ENCODE results near the gene KAZN. TPM values are rescaled to one million over a fixed set of nuclear protein-coding genes. Genes with fewer than 3 reads are reported as not detected.

KAZN gene
- total and polyA plus RNA-seq, 4 donors = 17.8 to 54.0 (median 38.4) TPM

- 83% methylated on average over 1 of the region's 5 CpGs for WGBS (ENCODE audit: insufficient coverage)
- Histone ChIP-seq H3K4me1 (ENCODE audit: control insufficient read depth, insufficient read depth, low read length) (peaks cover 7% of the 10 kb centered on the region), H3K36me3 (ENCODE audit: control insufficient read depth, insufficient read depth, low read length) (no peaks in the 10 kb centered on the region)
These were observed 266.6 kb downstream of the KAZN start for GRCh38 chr1:14865106-14865505.

GRCh38 chr1:14866911-14867612, 268.6 kb downstream of the KAZN start:
- no peak overlapping the region for H3K27ac ChIP-seq (ENCODE audit: low read depth, low read length)
- DNase-seq (ENCODE audit: low read depth in 4 of 6, low spot score in 6 of 6) = peak in 1 of 6 donors; percentile 29
- no peaks in the 10 kb centered on the region for H3K36me3 ChIP-seq (ENCODE audit: control insufficient read depth, insufficient read depth, low read length)
- H3K27me3 ChIP-seq (ENCODE audit: control insufficient read depth, insufficient read depth, low read length) = no peaks in the 10 kb centered on the region
- peaks cover 7% of the 10 kb centered on the region for H3K4me1 ChIP-seq (ENCODE audit: control insufficient read depth, insufficient read depth, low read length)
- 43% methylated on average over 10 of the region's 14 CpGs for WGBS (ENCODE audit: insufficient coverage)
- H3K4me3 ChIP-seq (ENCODE audit: low read depth, low read length) = no peak overlapping the region
- no peaks in the 10 kb centered on the region for H3K9me3 ChIP-seq (ENCODE audit: control insufficient read depth, insufficient read depth, low read length)

More at GRCh38 chr1:14865106-14865505, 266.6 kb downstream of the KAZN start:
- no peak for DNase-seq (ENCODE audit: low read depth in 4 of 6, low spot score in 6 of 6)
- H3K9me3 ChIP-seq (ENCODE audit: control insufficient read depth, insufficient read depth, low read length) = no peaks in the 10 kb centered on the region
- H3K27me3 ChIP-seq (ENCODE audit: control insufficient read depth, insufficient read depth, low read length) = no peaks in the 10 kb centered on the region
- H3K4me3 ChIP-seq (ENCODE audit: low read depth, low read length) = no peak overlapping the region
- H3K27ac ChIP-seq (ENCODE audit: low read depth, low read length) = no peak overlapping the region

- peak in 2 of 6 donors; percentile 42 to 84 for DNase-seq (ENCODE audit: low read depth in 4 of 6, low spot score in 6 of 6)
- WGBS (ENCODE audit: insufficient coverage) = 35% methylated on average over 4 of the region's 4 CpGs
- H3K27ac ChIP-seq (ENCODE audit: low read depth, low read length) = no peak overlapping the region
- H3K27me3 ChIP-seq (ENCODE audit: control insufficient read depth, insufficient read depth, low read length) = no peaks in the 10 kb centered on the region
- peaks cover 7% of the 10 kb centered on the region for H3K4me1 ChIP-seq (ENCODE audit: control insufficient read depth, insufficient read depth, low read length)
- no peak overlapping the region for H3K4me3 ChIP-seq (ENCODE audit: low read depth, low read length)
- no peaks in the 10 kb centered on the region for H3K9me3 ChIP-seq (ENCODE audit: control insufficient read depth, insufficient read depth, low read length)
- H3K36me3 ChIP-seq (ENCODE audit: control insufficient read depth, insufficient read depth, low read length) = no peaks in the 10 kb centered on the region
These were observed 270.7 kb downstream of the KAZN start for GRCh38 chr1:14869187-14869586.

GRCh38 chr1:14871218-14871970, 272.9 kb downstream of the KAZN start:
- no peak overlapping the region for H3K27ac ChIP-seq (ENCODE audit: low read depth, low read length)
- H3K4me1 ChIP-seq (ENCODE audit: control insufficient read depth, insufficient read depth, low read length) = peaks cover 12% of the 10 kb centered on the region
- 57% methylated on average over 2 of the region's 6 CpGs for WGBS (ENCODE audit: insufficient coverage)
- H3K36me3 ChIP-seq (ENCODE audit: control insufficient read depth, insufficient read depth, low read length) = no peaks in the 10 kb centered on the region
- no peak for DNase-seq (ENCODE audit: low read depth in 4 of 6, low spot score in 6 of 6)
- no peaks in the 10 kb centered on the region for H3K27me3 ChIP-seq (ENCODE audit: control insufficient read depth, insufficient read depth, low read length)
- H3K4me3 ChIP-seq (ENCODE audit: low read depth, low read length) = no peak overlapping the region
- H3K9me3 ChIP-seq (ENCODE audit: control insufficient read depth, insufficient read depth, low read length) = no peaks in the 10 kb centered on the region

- no peaks in the 10 kb centered on the region for H3K27me3 ChIP-seq (ENCODE audit: control insufficient read depth, insufficient read depth, low read length)
- no peak for DNase-seq (ENCODE audit: low read depth in 4 of 6, low spot score in 6 of 6)
- no peaks in the 10 kb centered on the region for H3K9me3 ChIP-seq (ENCODE audit: control insufficient read depth, insufficient read depth, low read length)
- WGBS (ENCODE audit: insufficient coverage) = 97% methylated on average over 3 of the region's 3 CpGs
- no peaks in the 10 kb centered on the region for H3K36me3 ChIP-seq (ENCODE audit: control insufficient read depth, insufficient read depth, low read length)
- H3K4me3 ChIP-seq (ENCODE audit: low read depth, low read length) = no peak overlapping the region
- H3K4me1 ChIP-seq (ENCODE audit: control insufficient read depth, insufficient read depth, low read length) = peaks cover 5% of the 10 kb centered on the region
- H3K27ac ChIP-seq (ENCODE audit: low read depth, low read length) = no peak overlapping the region
These were observed 274.3 kb downstream of the KAZN start for GRCh38 chr1:14872762-14873161.

GRCh38 chr1:14873677-14874076, 275.2 kb downstream of the KAZN start:
- H3K4me3 ChIP-seq (ENCODE audit: low read depth, low read length) = no peak overlapping the region
- no peaks in the 10 kb centered on the region for H3K36me3 ChIP-seq (ENCODE audit: control insufficient read depth, insufficient read depth, low read length)
- 91% methylated on average over 4 of the region's 4 CpGs for WGBS (ENCODE audit: insufficient coverage)
- no peaks in the 10 kb centered on the region for H3K27me3 ChIP-seq (ENCODE audit: control insufficient read depth, insufficient read depth, low read length)
- peaks cover 5% of the 10 kb centered on the region for H3K4me1 ChIP-seq (ENCODE audit: control insufficient read depth, insufficient read depth, low read length)
- no peak for DNase-seq (ENCODE audit: low read depth in 4 of 6, low spot score in 6 of 6)
- no peaks in the 10 kb centered on the region for H3K9me3 ChIP-seq (ENCODE audit: control insufficient read depth, insufficient read depth, low read length)
- no peak overlapping the region for H3K27ac ChIP-seq (ENCODE audit: low read depth, low read length)

GRCh38 chr1:14875524-14876509, 277.3 kb downstream of the KAZN start:
- no peaks in the 10 kb centered on the region for H3K36me3 ChIP-seq (ENCODE audit: control insufficient read depth, insufficient read depth, low read length)
- no peak overlapping the region for H3K27ac ChIP-seq (ENCODE audit: low read depth, low read length)
- DNase-seq (ENCODE audit: low read depth in 4 of 6, low spot score in 6 of 6) = peak in 1 of 6 donors; percentile 88
- H3K4me3 ChIP-seq (ENCODE audit: low read depth, low read length) = no peak overlapping the region
- 44% methylated on average over 4 of the region's 11 CpGs for WGBS (ENCODE audit: insufficient coverage)
- peaks cover 10% of the 10 kb centered on the region for H3K4me1 ChIP-seq (ENCODE audit: control insufficient read depth, insufficient read depth, low read length)
- H3K9me3 ChIP-seq (ENCODE audit: control insufficient read depth, insufficient read depth, low read length) = no peaks in the 10 kb centered on the region
- no peaks in the 10 kb centered on the region for H3K27me3 ChIP-seq (ENCODE audit: control insufficient read depth, insufficient read depth, low read length)

- no peak overlapping the region for H3K4me3 ChIP-seq (ENCODE audit: low read depth, low read length)
- 100% methylated on average over 1 of the region's 1 CpG for WGBS (ENCODE audit: insufficient coverage)
- no peak for DNase-seq (ENCODE audit: low read depth in 4 of 6, low spot score in 6 of 6)
- no peak overlapping the region for H3K27ac ChIP-seq (ENCODE audit: low read depth, low read length)
- H3K4me1 ChIP-seq (ENCODE audit: control insufficient read depth, insufficient read depth, low read length) = peaks cover 12% of the 10 kb centered on the region
- H3K9me3 ChIP-seq (ENCODE audit: control insufficient read depth, insufficient read depth, low read length) = no peaks in the 10 kb centered on the region
- no peaks in the 10 kb centered on the region for H3K27me3 ChIP-seq (ENCODE audit: control insufficient read depth, insufficient read depth, low read length)
- no peaks in the 10 kb centered on the region for H3K36me3 ChIP-seq (ENCODE audit: control insufficient read depth, insufficient read depth, low read length)
These were observed 278.3 kb downstream of the KAZN start for GRCh38 chr1:14876747-14877146.

GRCh38 chr1:14877224-14877623, 278.7 kb downstream of the KAZN start:
- DNase-seq (ENCODE audit: low read depth in 4 of 6, low spot score in 6 of 6) = no peak
- Histone ChIP-seq H3K36me3 (ENCODE audit: control insufficient read depth, insufficient read depth, low read length) (no peaks in the 10 kb centered on the region), H3K4me1 (ENCODE audit: control insufficient read depth, insufficient read depth, low read length) (peaks cover 12% of the 10 kb centered on the region), H3K4me3 (ENCODE audit: low read depth, low read length) (no peak overlapping the region), H3K27ac (ENCODE audit: low read depth, low read length) (no peak overlapping the region), H3K9me3 (ENCODE audit: control insufficient read depth, insufficient read depth, low read length) (no peaks in the 10 kb centered on the region), H3K27me3 (ENCODE audit: control insufficient read depth, insufficient read depth, low read length) (no peaks in the 10 kb centered on the region)
- WGBS (ENCODE audit: insufficient coverage) = 86% methylated on average over 1 of the region's 3 CpGs

All from spinal cord (tissue), 10 donors.